RWPE2 (cell line): ENCODE results near the gene MAP3K15.
"Not testable (repeated sequence)": the region's sequence is repeated elsewhere in the genome, so short reads cannot be mapped to it uniquely, and the experiment has no call there.

Experiments used
- ATAC-seq: fragments of 200-7000 bp; cut with Tn5 transposase; 3 replicates; pipeline ENCODE4 v1.9.1; 2021; ENCODE audit warnings: low read depth
- DNase-seq: peaks from one replicate; pipeline ENCODE4 v3.0.0-alpha.2; 2020; ENCODE audit warnings: low spot score
- H3K27ac ChIP-seq: fragments of 450-650 bp; 2 replicates; pipeline ENCODE4 v1.5.1; 2017; ENCODE audit warnings: mild to moderate bottlenecking; ENCODE audit not compliant: poor library complexity, severe bottlenecking
- H3K27me3 ChIP-seq: fragments of 250-450 bp; sonication (Bioruptor Pico); 2 replicates; pipeline ENCODE4 v1.5.1; 2021; ENCODE audit warnings: mild to moderate bottlenecking, moderate library complexity; ENCODE audit not compliant: insufficient read depth, poor library complexity, severe bottlenecking
- H3K36me3 ChIP-seq: fragments of 250-450 bp; sonication (Bioruptor Pico); 2 replicates; pipeline ENCODE4 v1.5.1; 2020; ENCODE audit warnings: low read depth, mild to moderate bottlenecking, moderate library complexity
- H3K4me1 ChIP-seq: fragments of 250-450 bp; sonication (Bioruptor Pico); 2 replicates; pipeline ENCODE4 v1.5.1; 2021; ENCODE audit warnings: mild to moderate bottlenecking, moderate library complexity; ENCODE audit not compliant: insufficient read depth, poor library complexity, severe bottlenecking
- H3K4me3 ChIP-seq: fragments of 250-450 bp; sonication (Bioruptor Pico); 2 replicates; pipeline ENCODE4 v1.5.1; 2021; ENCODE audit warnings: mild to moderate bottlenecking, moderate library complexity; ENCODE audit not compliant: severe bottlenecking
- H3K9me3 ChIP-seq: fragments of 250-450 bp; sonication (Bioruptor Pico); 2 replicates; pipeline ENCODE4 v1.5.1; 2021; ENCODE audit warnings: mild to moderate bottlenecking, moderate library complexity; ENCODE audit not compliant: severe bottlenecking
- TF ChIP-seq, protein P1 (sequence below): fragments of 450-650 bp; IDR thresholded peaks from one replicate; pipeline ENCODE4 v1.5.1; 2017; ENCODE audit warnings: mild to moderate bottlenecking, moderate library complexity; ENCODE audit not compliant: poor library complexity, severe bottlenecking

Gene MAP3K15

DNA sequence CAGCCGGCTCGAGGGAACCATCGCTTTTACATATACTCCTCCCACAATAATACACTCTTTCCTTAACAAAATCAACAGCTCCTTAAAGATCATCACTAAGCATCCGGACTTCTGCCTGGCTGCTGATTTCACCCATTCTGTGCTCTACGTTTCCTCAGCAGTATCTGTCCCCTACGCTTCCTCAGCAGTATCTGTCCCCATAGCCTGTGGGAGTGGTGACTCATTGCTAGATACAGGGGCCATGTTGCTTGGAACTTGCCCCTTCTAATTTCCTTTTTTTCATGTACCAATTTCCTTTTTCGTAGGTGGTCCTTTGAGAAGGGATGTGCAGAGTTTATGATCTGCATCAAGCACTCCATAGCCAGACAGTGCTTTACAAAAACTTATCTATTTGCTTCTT is 18.6 kb downstream of the MAP3K15 start:
- TF ChIP-seq, protein P1, sequence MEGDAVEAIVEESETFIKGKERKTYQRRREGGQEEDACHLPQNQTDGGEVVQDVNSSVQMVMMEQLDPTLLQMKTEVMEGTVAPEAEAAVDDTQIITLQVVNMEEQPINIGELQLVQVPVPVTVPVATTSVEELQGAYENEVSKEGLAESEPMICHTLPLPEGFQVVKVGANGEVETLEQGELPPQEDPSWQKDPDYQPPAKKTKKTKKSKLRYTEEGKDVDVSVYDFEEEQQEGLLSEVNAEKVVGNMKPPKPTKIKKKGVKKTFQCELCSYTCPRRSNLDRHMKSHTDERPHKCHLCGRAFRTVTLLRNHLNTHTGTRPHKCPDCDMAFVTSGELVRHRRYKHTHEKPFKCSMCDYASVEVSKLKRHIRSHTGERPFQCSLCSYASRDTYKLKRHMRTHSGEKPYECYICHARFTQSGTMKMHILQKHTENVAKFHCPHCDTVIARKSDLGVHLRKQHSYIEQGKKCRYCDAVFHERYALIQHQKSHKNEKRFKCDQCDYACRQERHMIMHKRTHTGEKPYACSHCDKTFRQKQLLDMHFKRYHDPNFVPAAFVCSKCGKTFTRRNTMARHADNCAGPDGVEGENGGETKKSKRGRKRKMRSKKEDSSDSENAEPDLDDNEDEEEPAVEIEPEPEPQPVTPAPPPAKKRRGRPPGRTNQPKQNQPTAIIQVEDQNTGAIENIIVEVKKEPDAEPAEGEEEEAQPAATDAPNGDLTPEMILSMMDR: no peak
- H3K27me3 ChIP-seq: no peaks in the 10 kb centered on the region
- no peaks in the 10 kb centered on the region for H3K4me1 ChIP-seq
- H3K9me3 ChIP-seq: no peaks in the 10 kb centered on the region
- no peak overlapping the region for H3K27ac ChIP-seq
- DNase-seq (no peak), ATAC-seq (no peak)
- no peak overlapping the region for H3K4me3 ChIP-seq
- H3K36me3 ChIP-seq: no peaks in the 10 kb centered on the region

DNA sequence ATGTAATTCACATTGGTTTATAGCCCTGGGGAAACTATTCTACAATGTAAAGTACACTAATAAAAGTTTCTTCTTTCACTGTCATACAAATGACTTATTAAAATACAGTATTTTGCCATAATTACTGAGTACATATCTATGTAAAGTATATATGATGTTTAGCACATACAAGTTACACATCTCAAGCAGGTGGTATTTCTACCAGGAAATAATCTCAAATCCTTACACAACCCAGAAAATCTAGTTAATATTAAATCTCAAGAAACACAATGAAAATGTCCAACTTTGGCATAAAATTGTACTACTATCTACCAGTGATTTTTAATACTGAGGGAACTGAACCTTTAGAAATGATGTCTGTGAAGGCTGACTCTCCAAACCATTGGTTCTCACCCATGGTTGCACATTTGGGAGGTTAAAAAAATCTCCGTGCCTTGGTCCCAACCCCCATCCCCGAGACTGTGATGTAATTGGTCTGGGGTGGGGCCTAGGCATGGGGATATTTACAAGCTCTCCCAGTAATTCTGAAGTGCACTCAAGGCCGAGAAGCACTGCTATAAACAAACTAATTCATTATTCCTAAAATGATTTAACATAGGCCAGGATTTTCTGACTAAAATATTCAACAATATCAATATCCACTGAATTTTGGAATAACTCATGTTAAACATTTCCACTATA is 27.6 kb downstream of the MAP3K15 start:
- H3K4me3 ChIP-seq: no peak overlapping the region
- no peak overlapping the region for H3K27ac ChIP-seq
- H3K36me3 ChIP-seq: no peaks in the 10 kb centered on the region
- TF ChIP-seq, protein P1: no peak
- no peaks in the 10 kb centered on the region for H3K27me3 ChIP-seq
- ATAC-seq (no peak), DNase-seq (no peak)
- no peaks in the 10 kb centered on the region for H3K4me1 ChIP-seq
- no peaks in the 10 kb centered on the region for H3K9me3 ChIP-seq

DNA sequence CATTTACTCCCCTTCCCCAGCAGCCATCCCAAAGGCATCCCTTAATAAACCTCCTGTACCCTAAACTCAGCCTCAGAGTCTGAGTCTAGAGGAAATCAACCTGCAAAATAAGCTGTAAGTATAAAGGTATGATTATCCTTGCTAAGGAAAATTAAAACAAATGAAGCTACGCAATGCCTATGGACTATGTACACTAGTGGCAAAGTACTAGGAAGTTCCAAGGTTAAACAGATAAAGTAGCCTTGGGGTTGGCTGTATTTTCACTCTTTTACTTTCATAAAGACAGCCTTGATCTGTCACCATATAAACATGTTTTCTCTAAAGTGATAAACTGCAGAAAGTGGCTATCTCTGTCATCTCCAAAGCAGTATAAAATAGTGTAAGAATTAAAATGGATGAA is 35.9 kb downstream of the MAP3K15 start:
- H3K9me3 ChIP-seq: no peaks in the 10 kb centered on the region
- ATAC-seq (no peak), DNase-seq (no peak)
- no peaks in the 10 kb centered on the region for H3K4me1 ChIP-seq
- no peak overlapping the region for H3K4me3 ChIP-seq
- TF ChIP-seq, protein P1: no peak
- no peaks in the 10 kb centered on the region for H3K36me3 ChIP-seq
- H3K27me3 ChIP-seq: no peaks in the 10 kb centered on the region
- no peak overlapping the region for H3K27ac ChIP-seq

DNA sequence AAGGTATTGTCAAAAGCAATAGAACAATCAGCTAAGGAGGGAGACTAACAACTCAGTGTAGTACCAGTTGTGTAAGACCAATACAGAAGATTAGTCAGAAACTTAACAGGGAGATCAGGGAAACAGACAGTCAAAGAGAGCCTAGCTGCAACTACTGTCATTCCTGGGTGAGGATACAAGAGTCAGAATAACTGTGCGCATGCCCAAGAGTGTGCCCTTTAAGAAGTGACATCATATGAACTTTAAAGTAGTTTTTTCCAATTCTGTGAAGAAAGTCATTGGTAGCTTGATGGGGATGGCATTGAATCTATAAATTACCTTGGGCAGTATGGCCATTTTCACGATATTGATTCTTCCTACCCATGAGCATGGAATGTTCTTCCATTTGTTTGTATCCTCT is 46.9 kb downstream of the MAP3K15 start:
- not testable (repeated sequence) for H3K4me3 ChIP-seq, H3K36me3 ChIP-seq, DNase-seq, H3K27ac ChIP-seq, H3K27me3 ChIP-seq, ATAC-seq, H3K9me3 ChIP-seq, H3K4me1 ChIP-seq

DNA sequence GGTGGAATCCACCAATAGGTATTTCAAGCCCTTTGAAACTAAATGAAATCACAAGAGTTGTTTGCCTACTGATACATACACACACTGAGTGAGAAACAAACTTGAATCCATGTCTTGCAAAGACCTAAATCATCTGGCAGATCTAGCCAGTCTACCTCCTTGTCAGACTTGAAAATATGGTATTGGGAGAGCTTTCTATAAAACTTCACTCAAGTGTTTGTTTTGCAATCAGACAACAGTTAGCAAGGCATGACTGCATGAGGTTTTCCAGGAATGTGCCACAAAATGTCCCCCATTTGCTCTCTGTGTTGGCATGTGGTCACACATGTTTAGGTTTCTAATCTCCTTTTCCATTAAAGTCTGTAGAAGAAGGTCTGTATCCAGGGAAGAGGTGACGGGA is 52.4 kb downstream of the MAP3K15 start:
- H3K4me1 ChIP-seq: no peaks in the 10 kb centered on the region
- H3K4me3 ChIP-seq: no peak overlapping the region
- ATAC-seq (no peak), DNase-seq (no peak)
- no peaks in the 10 kb centered on the region for H3K27me3 ChIP-seq
- no peaks in the 10 kb centered on the region for H3K9me3 ChIP-seq
- H3K36me3 ChIP-seq: no peaks in the 10 kb centered on the region
- no peak overlapping the region for H3K27ac ChIP-seq
- TF ChIP-seq, protein P1: no peak
